OCI-LY7 (cell line): Measurements from ENCODE around the gene MUC6.

ENCODE experiments used
- EZH2phosphoT487 ChIP-seq: fragments of 200-600 bp; sonication (generic); IDR thresholded peaks from 2 replicates; pipeline ENCODE4 v1.6.1; 2018; ENCODE audit warnings: low read depth, borderline replicate concordance, mild to moderate bottlenecking, mixed run types, antibody characterized with exemption, low read length, moderate library complexity, mixed read lengths
- TF ChIP-seq, protein P1 (sequence below): fragments of 200-600 bp; sonication (generic); conservative IDR thresholded peaks from 2 replicates; pipeline ENCODE4 v1.5.1; 2014; ENCODE audit warnings: mild to moderate bottlenecking, antibody characterized with exemption, low read length, moderate library complexity, mixed read lengths

DNA sequence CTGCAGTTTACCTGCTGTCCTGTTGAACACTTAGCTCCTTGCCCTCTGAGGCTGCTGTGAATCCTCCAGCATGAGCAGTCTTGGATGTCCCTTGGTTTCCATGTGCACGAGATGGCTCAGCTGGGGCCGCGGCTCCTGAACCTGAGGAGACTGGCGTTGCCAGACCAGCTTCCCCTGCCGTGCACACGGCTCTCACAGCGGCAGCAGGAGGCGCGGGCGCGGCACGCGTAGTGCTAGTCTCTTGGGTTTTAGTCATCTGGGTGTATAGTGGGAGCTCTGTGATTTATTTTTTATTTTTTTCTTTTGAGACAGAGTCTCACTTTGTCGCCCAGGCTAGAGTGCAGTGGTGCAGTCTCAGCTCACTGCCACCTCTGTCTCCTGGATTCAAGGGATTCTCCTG is 54.8 kb downstream of the MUC6 start:
- TF ChIP-seq, protein P1, sequence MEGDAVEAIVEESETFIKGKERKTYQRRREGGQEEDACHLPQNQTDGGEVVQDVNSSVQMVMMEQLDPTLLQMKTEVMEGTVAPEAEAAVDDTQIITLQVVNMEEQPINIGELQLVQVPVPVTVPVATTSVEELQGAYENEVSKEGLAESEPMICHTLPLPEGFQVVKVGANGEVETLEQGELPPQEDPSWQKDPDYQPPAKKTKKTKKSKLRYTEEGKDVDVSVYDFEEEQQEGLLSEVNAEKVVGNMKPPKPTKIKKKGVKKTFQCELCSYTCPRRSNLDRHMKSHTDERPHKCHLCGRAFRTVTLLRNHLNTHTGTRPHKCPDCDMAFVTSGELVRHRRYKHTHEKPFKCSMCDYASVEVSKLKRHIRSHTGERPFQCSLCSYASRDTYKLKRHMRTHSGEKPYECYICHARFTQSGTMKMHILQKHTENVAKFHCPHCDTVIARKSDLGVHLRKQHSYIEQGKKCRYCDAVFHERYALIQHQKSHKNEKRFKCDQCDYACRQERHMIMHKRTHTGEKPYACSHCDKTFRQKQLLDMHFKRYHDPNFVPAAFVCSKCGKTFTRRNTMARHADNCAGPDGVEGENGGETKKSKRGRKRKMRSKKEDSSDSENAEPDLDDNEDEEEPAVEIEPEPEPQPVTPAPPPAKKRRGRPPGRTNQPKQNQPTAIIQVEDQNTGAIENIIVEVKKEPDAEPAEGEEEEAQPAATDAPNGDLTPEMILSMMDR: no peak
- TF ChIP-seq EZH2phosphoT487: no peak
